GM19240 (cell line): ENCODE results near the gene JAZF1.
"Not testable (repeated sequence)": the region's sequence is repeated elsewhere in the genome, so short reads cannot be mapped to it uniquely, and the experiment has no call there.

Source experiments
- DNase-seq: peaks from one replicate; pipeline ENCODE4 v3.0.0; 2011; ENCODE audit warnings: low spot score; ENCODE audit not compliant: insufficient read length

The JAZF1 gene

GRCh38 chr7:27873981-27874957, 306.3 kb downstream of the JAZF1 start:
- DNase-seq: no peak

GRCh38 chr7:27872356-27873275, 308.0 kb downstream of the JAZF1 start:
- no peak for DNase-seq

GRCh38 chr7:27871866-27872265, 308.7 kb downstream of the JAZF1 start:
- DNase-seq: no peak

GRCh38 chr7:27871086-27871485, 309.5 kb downstream of the JAZF1 start:
- DNase-seq: no peak

- DNase-seq: no peak
Observed at GRCh38 chr7:27870595-27870994, 310.0 kb downstream of the JAZF1 start.

GRCh38 chr7:27869056-27869455, 311.5 kb downstream of the JAZF1 start:
- no peak for DNase-seq

- DNase-seq: no peak
Observed at GRCh38 chr7:27868131-27868550, 312.5 kb downstream of the JAZF1 start.

- no peak for DNase-seq
Observed at GRCh38 chr7:27866828-27867672, 313.5 kb downstream of the JAZF1 start.

GRCh38 chr7:27866256-27866655, 314.3 kb downstream of the JAZF1 start:
- DNase-seq: no peak

GRCh38 chr7:27863880-27864279, 316.7 kb downstream of the JAZF1 start:
- DNase-seq: no peak

- no peak for DNase-seq
Observed at GRCh38 chr7:27861747-27862146, 318.8 kb downstream of the JAZF1 start.

GRCh38 chr7:27860800-27861199, 319.8 kb downstream of the JAZF1 start:
- no peak for DNase-seq

GRCh38 chr7:27856703-27857485, 323.7 kb downstream of the JAZF1 start:
- not testable (repeated sequence) for DNase-seq

GRCh38 chr7:27850531-27850930, 330.1 kb downstream of the JAZF1 start:
- no peak for DNase-seq

- DNase-seq: no peak
Observed at GRCh38 chr7:27846388-27846787, 334.2 kb downstream of the JAZF1 start.

- DNase-seq: no peak
Observed at GRCh38 chr7:27843584-27844305, 336.9 kb downstream of the JAZF1 start.

- DNase-seq: no peak
Observed at GRCh38 chr7:27842851-27843250, 337.7 kb downstream of the JAZF1 start.

- no peak for DNase-seq
Observed at GRCh38 chr7:27842094-27842692, 338.4 kb downstream of the JAZF1 start.

GRCh38 chr7:27840760-27841364, 339.7 kb downstream of the JAZF1 start:
- no peak for DNase-seq
